ENCODE measurements around the gene SORCS2.

SORCS2 gene

DNA sequence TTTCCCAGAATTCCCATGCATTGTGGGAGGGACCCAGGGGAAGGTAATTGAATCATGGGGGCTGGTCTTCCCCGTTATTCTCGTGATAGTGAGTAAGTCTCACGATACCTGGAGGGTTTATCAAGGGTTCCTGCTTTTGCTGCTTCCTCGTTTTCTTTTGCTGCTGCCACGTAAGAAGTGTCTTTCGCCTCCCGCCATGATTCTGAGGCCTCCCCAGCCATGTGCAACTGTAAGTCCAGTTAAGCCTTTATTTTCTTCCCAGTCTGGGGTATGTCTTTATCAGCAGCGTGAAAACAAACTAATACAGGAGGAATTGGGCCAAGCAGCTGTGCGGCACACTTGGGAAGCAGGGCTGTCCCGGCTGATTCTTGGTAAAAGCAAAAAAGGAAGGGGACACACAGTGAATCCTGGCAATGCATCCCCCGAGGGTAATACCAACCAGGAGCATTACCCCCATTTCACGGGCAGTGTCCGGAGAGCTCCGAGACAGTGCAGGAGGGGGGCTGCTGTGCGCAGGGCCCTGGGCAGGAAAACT, 561.7 kb downstream of the SORCS2 start:
- no peak overlapping the region for H3K4me3 ChIP-seq (ENCODE audit: low read depth, low read length)
- H3K9ac ChIP-seq (ENCODE audit: low read depth, low read length) = no peak overlapping the region
- no peaks in the 10 kb centered on the region; the same call in 1 of the 2 replicates for H3K4me1 ChIP-seq (ENCODE audit: control insufficient read depth, insufficient read depth, low read length)
- H3K36me3 ChIP-seq (ENCODE audit: control insufficient read depth, insufficient read depth, low read length) = no peaks in the 10 kb centered on the region
- H3K27ac ChIP-seq (ENCODE audit: low read depth, low read length) = no peak overlapping the region
- no peaks in the 10 kb centered on the region for H3K27me3 ChIP-seq (ENCODE audit: control insufficient read depth, insufficient read depth, low read length)
- H3K9me3 ChIP-seq (ENCODE audit: control insufficient read depth, insufficient read depth, low read length) = no peaks in the 10 kb centered on the region

DNA sequence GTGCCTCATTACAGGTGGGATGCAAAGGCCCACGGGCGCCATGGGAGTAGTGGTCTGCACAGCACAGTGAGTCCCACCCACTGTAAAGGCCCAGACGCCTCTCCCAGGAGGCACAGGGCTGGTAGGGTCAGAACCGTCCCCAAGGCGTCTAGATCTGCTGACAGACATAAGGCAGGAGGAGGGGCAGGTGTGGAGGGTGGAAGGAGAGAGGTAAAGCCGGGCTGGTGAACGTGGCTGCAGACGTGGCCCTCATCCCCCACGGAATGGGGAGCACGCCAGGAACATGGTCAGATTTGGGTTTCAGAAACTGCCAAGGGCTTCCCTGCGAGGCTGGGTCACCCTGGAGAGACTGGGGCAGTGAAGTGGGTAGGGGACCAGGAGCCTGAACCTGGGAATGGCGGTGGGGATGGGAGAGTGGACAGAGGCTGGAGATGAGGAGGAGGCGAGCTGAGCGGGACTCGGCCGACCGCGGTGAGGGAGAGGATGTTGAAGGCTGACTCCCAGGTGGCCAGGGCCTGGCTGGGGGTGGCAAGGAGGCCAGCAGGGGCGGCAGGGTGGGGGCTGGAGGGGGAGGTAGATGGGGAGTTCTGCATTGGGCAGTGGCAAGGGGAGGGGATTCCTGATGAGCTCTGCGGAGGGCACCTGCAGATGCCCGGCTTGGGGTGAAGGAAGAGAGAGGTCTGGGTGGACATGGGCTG, 562.4 kb downstream of the SORCS2 start:
- no peak overlapping the region for H3K9ac ChIP-seq (ENCODE audit: low read depth, low read length)
- H3K36me3 ChIP-seq (ENCODE audit: control insufficient read depth, insufficient read depth, low read length) = no peaks in the 10 kb centered on the region
- no peaks in the 10 kb centered on the region for H3K9me3 ChIP-seq (ENCODE audit: control insufficient read depth, insufficient read depth, low read length)
- no peak overlapping the region for H3K27ac ChIP-seq (ENCODE audit: low read depth, low read length)
- H3K4me1 ChIP-seq (ENCODE audit: control insufficient read depth, insufficient read depth, low read length) = no peaks in the 10 kb centered on the region; the same call in 1 of the 2 replicates
- no peak overlapping the region for H3K4me3 ChIP-seq (ENCODE audit: low read depth, low read length)
- H3K27me3 ChIP-seq (ENCODE audit: control insufficient read depth, insufficient read depth, low read length) = no peaks in the 10 kb centered on the region

DNA sequence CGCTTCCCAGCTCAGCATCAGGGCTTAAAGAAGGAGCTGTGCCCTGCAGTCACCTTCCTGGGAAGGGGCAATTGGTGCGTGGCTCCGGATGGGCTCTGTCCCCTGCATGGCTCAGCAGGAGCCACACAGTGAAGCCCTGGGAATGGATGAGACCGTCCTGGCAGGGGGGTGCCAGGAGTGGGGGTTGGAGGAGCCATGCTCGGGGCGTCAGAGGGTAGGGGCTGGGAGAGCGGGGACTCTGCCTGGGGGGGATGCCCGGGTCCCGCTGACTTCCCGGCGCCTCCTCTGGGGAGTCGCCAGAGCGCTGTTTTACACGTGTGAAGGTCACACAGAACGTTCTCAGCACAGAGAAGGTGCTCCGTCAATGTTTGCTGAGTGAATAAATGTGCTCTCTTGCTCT, 563.2 kb downstream of the SORCS2 start:
- no peaks in the 10 kb centered on the region; the same call in 1 of the 2 replicates for H3K4me1 ChIP-seq (ENCODE audit: control insufficient read depth, insufficient read depth, low read length)
- no peak overlapping the region for H3K4me3 ChIP-seq (ENCODE audit: low read depth, low read length)

DNA sequence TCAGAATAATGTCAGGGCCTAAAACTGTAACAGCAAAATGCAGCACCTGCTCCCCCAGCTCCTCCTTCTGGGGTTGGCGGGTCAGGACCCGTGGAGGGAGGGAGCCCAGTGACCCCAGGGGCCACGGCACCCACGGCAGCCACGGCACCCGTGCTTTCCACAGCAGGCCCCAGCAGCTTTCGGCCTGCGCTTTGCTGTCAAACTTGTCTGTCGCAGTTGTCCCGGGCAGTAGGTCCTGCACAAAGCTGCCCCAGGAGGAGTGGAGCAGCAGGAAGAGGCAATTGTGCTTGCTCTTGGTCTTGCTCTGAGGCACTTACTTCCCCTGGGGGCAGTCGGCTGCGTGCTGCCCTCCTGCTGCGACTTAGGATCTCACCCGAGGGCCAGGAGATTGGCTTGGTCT, 563.7 kb downstream of the SORCS2 start:
- no peak overlapping the region for H3K4me3 ChIP-seq (ENCODE audit: low read depth, low read length)
- no peaks in the 10 kb centered on the region for H3K27me3 ChIP-seq (ENCODE audit: control insufficient read depth, insufficient read depth, low read length)
- H3K27ac ChIP-seq (ENCODE audit: low read depth, low read length) = no peak overlapping the region
- H3K9me3 ChIP-seq (ENCODE audit: control insufficient read depth, insufficient read depth, low read length) = no peaks in the 10 kb centered on the region
- no peak overlapping the region for H3K9ac ChIP-seq (ENCODE audit: low read depth, low read length)
- no peaks in the 10 kb centered on the region; the same call in 1 of the 2 replicates for H3K4me1 ChIP-seq (ENCODE audit: control insufficient read depth, insufficient read depth, low read length)
- no peaks in the 10 kb centered on the region for H3K36me3 ChIP-seq (ENCODE audit: control insufficient read depth, insufficient read depth, low read length)

More for the DNA sequence above, 563.2 kb downstream of the SORCS2 start:
- Histone ChIP-seq H3K27ac (ENCODE audit: low read depth, low read length) (no peak overlapping the region), H3K9ac (ENCODE audit: low read depth, low read length) (no peak overlapping the region), H3K36me3 (ENCODE audit: control insufficient read depth, insufficient read depth, low read length) (no peaks in the 10 kb centered on the region), H3K27me3 (ENCODE audit: control insufficient read depth, insufficient read depth, low read length) (no peaks in the 10 kb centered on the region), H3K9me3 (ENCODE audit: control insufficient read depth, insufficient read depth, low read length) (no peaks in the 10 kb centered on the region)

DNA sequence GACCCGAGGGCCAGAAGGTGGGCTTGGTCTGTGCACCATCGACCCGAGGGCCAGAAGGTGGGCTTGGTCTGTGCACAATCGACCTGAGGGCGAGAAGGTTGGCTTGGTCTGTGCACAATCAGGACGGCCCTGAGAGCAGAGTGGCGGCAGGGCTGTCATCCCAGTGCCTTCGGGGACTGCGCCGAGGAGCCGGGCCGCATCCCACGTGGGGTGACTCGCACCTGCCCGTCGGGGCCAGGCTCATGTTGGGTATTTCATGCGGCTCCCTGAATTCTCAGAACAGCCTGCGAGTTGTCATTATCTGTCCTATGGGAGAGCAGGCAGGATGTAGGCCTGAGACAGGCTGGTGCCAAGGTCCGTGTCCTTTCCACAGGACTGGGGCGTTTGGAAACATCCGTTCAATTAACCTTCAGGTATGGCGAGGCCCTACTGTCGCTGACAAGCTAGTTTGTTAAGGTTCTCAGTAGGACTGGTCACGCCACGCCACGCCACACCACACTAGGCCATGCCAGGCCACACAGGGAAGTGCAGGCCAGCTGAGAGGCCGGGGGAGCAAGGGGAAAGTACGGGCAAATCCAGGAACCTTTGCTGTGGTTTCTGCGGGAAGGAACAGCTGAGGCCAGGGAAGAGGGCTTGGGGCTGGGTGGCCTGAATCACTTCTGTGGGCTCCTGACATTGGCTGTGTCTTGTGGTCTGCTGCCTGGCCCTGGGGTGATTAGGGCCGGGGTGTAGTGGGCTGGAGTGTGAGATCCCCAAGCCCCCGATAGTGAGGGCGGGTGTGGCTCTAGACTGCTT, 564.4 kb downstream of the SORCS2 start:
- no peaks in the 10 kb centered on the region for H3K9me3 ChIP-seq (ENCODE audit: control insufficient read depth, insufficient read depth, low read length)
- H3K27me3 ChIP-seq (ENCODE audit: control insufficient read depth, insufficient read depth, low read length) = no peaks in the 10 kb centered on the region
- H3K4me1 ChIP-seq (ENCODE audit: control insufficient read depth, insufficient read depth, low read length) = no peaks in the 10 kb centered on the region; the same call in 1 of the 2 replicates
- no peak overlapping the region for H3K9ac ChIP-seq (ENCODE audit: low read depth, low read length)
- H3K36me3 ChIP-seq (ENCODE audit: control insufficient read depth, insufficient read depth, low read length) = no peaks in the 10 kb centered on the region
- no peak overlapping the region for H3K27ac ChIP-seq (ENCODE audit: low read depth, low read length)
- no peak overlapping the region for H3K4me3 ChIP-seq (ENCODE audit: low read depth, low read length)

DNA sequence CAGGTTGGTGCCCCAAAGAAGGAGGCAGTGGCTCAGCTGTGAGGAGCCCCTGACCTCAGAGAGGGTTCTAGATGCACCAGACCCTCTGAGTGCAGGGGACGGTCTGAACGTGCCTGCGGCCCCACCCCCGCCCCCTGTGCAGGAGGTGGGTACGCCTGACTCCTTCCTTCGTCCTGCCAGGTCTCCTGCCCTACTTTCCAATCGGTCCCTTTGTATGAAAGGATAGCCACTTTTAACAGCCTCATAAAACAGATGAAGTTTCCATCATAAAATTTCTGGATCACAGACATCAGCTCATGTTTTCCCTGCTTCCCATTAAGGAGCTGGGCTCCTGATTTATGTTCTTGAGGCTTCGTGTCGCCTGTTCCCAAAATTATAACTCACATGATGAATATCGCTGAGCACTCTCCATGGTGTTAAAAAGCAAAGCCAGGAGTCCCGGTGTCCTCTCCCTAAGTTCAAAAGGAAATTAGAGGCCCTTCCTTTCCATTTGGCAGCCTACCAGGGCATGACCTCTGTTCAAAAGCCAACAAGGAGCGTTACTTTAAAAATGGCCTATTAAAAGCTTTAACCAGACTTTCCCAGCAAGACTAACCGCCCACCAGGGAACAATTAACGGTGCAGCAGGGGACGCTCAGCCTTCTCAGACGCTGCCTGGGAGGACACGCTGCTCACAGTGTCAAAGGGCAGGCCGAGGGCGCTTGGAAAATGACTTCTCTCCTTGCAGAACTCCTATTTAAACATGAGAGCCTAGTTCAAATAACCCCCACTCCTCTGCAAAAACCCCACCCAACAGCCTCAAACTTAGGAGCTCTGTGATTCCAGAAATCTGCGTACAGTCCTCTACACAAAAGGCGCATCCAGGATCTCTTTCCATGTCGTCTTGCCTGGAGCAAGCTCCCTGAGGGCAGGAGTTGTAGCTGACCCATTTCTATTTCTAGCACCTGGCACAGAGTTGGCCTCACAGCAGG, 565.4 kb downstream of the SORCS2 start:
- no peaks in the 10 kb centered on the region for H3K27me3 ChIP-seq (ENCODE audit: control insufficient read depth, insufficient read depth, low read length)
- no peaks in the 10 kb centered on the region for H3K36me3 ChIP-seq (ENCODE audit: control insufficient read depth, insufficient read depth, low read length)
- no peak overlapping the region for H3K4me3 ChIP-seq (ENCODE audit: low read depth, low read length)
- no peaks in the 10 kb centered on the region for H3K9me3 ChIP-seq (ENCODE audit: control insufficient read depth, insufficient read depth, low read length)
- no peaks in the 10 kb centered on the region; the same call in 1 of the 2 replicates for H3K4me1 ChIP-seq (ENCODE audit: control insufficient read depth, insufficient read depth, low read length)
- no peak overlapping the region for H3K9ac ChIP-seq (ENCODE audit: low read depth, low read length)
- H3K27ac ChIP-seq (ENCODE audit: low read depth, low read length) = no peak overlapping the region

DNA sequence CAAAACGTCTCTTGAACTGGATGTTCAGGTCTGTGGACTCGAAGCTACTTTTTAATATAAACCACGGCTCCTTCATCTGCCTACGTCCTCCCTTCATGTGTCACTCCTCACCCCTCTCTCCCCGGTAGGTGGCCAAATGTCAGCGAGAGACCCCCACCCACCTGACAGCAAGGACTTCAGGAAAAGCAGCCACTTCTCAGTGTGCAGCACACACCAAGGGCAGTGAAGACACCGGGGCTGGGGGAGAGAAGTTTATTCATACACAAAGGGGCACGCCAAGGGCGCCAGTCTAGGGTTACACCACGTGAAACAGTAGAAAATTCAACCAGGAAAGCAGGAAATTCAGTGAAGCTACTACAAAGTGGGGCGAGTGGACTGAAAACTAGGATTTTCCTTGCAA, 566.1 kb downstream of the SORCS2 start:
- Histone ChIP-seq H3K36me3 (ENCODE audit: control insufficient read depth, insufficient read depth, low read length) (peaks cover 4% of the 10 kb centered on the region; the same call in 1 of the 2 replicates), H3K27ac (ENCODE audit: low read depth, low read length) (no peak overlapping the region), H3K9me3 (ENCODE audit: control insufficient read depth, insufficient read depth, low read length) (no peaks in the 10 kb centered on the region), H3K4me3 (ENCODE audit: low read depth, low read length) (no peak overlapping the region), H3K27me3 (ENCODE audit: control insufficient read depth, insufficient read depth, low read length) (no peaks in the 10 kb centered on the region), H3K9ac (ENCODE audit: low read depth, low read length) (no peak overlapping the region), H3K4me1 (ENCODE audit: control insufficient read depth, insufficient read depth, low read length) (no peaks in the 10 kb centered on the region; the same call in 1 of the 2 replicates)

DNA sequence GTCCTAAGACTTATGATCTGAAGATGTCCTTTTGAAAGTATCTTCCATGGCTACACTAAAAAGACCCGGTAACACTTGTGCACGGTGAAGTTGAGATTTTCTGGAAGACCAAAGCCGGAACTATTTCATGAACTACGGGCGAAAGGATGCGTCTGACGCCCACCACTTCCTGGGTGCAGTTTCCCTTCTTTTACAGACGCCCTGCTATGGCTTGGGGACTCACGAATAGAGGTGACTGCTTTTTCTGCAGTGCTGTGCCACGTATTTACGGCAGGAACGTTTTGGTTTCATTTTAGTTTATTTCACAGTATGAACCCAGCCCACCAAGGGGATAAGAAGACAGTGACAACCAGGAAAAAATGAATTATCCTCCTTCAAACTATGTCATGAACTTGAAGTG, 566.9 kb downstream of the SORCS2 start:
- peaks cover 8% of the 10 kb centered on the region; the same call in 1 of the 2 replicates for H3K36me3 ChIP-seq (ENCODE audit: control insufficient read depth, insufficient read depth, low read length)
- no peak overlapping the region for H3K9ac ChIP-seq (ENCODE audit: low read depth, low read length)
- no peaks in the 10 kb centered on the region for H3K27me3 ChIP-seq (ENCODE audit: control insufficient read depth, insufficient read depth, low read length)
- no peaks in the 10 kb centered on the region; the same call in 1 of the 2 replicates for H3K4me1 ChIP-seq (ENCODE audit: control insufficient read depth, insufficient read depth, low read length)
- H3K27ac ChIP-seq (ENCODE audit: low read depth, low read length) = no peak overlapping the region
- no peak overlapping the region for H3K4me3 ChIP-seq (ENCODE audit: low read depth, low read length)
- H3K9me3 ChIP-seq (ENCODE audit: control insufficient read depth, insufficient read depth, low read length) = no peaks in the 10 kb centered on the region

DNA sequence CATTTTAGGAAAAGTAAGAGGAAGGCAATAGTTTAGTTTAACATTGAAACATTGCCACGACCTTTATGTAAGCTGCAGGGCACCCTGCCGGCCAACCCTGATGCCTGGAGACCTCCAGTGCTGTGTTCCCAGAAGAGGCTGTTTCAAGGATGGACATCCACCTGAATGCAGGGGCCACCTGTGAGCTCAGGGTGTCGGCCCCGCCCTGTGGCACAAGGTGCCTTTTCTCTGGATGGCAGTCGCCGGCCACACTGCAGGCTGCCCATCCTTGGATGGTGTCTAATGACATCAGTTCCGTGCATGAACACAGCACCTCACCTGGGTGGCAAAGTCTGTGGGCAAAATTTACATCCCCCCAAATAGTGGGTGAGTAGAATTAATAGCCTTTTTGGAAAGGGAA, 567.3 kb downstream of the SORCS2 start:
- Histone ChIP-seq H3K9ac (ENCODE audit: low read depth, low read length) (no peak overlapping the region), H3K36me3 (ENCODE audit: control insufficient read depth, insufficient read depth, low read length) (peaks cover 8% of the 10 kb centered on the region; the same call in 1 of the 2 replicates), H3K4me1 (ENCODE audit: control insufficient read depth, insufficient read depth, low read length) (no peaks in the 10 kb centered on the region; the same call in 1 of the 2 replicates), H3K27ac (ENCODE audit: low read depth, low read length) (no peak overlapping the region), H3K27me3 (ENCODE audit: control insufficient read depth, insufficient read depth, low read length) (no peaks in the 10 kb centered on the region), H3K9me3 (ENCODE audit: control insufficient read depth, insufficient read depth, low read length) (no peaks in the 10 kb centered on the region), H3K4me3 (ENCODE audit: low read depth, low read length) (no peak overlapping the region)

DNA sequence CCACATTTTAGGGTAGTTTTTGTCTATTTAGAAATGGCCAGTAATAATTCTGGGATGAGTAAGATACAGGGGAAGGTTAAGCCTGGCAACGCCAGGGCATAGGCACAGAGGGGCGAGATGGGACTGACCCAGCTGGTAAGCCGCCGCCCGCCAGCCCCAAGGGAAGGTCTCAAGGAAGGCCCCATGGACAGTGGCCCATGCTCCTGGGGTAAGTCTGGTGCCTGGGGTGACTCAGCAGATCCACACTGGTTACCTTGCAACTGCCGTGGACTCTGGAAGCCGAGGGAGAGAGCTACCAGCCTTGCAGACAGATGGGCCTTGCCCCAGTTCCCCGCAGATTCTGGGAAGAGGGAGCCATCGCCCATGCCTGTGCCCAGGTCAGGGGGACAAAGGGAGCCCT, 567.9 kb downstream of the SORCS2 start:
- Histone ChIP-seq H3K9ac (ENCODE audit: low read depth, low read length) (no peak overlapping the region), H3K9me3 (ENCODE audit: control insufficient read depth, insufficient read depth, low read length) (no peaks in the 10 kb centered on the region), H3K27ac (ENCODE audit: low read depth, low read length) (no peak overlapping the region), H3K36me3 (ENCODE audit: control insufficient read depth, insufficient read depth, low read length) (peaks cover 12% of the 10 kb centered on the region; the same call in 1 of the 2 replicates), H3K4me1 (ENCODE audit: control insufficient read depth, insufficient read depth, low read length) (no peaks in the 10 kb centered on the region; the same call in 1 of the 2 replicates), H3K27me3 (ENCODE audit: control insufficient read depth, insufficient read depth, low read length) (no peaks in the 10 kb centered on the region), H3K4me3 (ENCODE audit: low read depth, low read length) (no peak overlapping the region)

Data from HUES48 (cell line).